Suppressor macrophage treated with lipopolysaccharide for 4 hours (primary cell): Measurements from ENCODE around the gene ADAMTSL1.

Source experiments
- DNase-seq: peaks from one replicate; pipeline ENCODE4 v3.0.0-alpha.2; 2020

Gene ADAMTSL1

GRCh38 chr9:18673179-18673578 is 199.2 kb downstream of the ADAMTSL1 start:
- DNase-seq = no peak

DNA sequence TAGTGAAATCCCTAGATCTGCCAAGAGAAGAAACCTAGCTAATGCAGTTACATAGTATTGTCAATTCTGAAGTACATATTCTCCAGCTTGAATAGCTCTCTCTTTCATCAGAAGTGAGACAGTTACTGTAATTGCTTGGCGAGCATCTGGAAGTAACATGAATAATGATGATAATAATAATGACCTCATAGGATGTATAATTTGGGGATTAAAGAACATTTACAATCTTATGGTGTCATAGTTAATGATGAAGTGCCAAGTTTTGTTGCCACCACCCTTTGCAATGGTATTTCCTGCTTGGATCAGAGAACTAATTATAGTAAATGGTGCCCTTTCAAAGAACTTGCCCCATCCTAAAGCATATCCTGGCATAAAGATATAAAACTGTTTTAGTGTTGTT is 201.4 kb downstream of the ADAMTSL1 start:
- no peak for DNase-seq

DNA sequence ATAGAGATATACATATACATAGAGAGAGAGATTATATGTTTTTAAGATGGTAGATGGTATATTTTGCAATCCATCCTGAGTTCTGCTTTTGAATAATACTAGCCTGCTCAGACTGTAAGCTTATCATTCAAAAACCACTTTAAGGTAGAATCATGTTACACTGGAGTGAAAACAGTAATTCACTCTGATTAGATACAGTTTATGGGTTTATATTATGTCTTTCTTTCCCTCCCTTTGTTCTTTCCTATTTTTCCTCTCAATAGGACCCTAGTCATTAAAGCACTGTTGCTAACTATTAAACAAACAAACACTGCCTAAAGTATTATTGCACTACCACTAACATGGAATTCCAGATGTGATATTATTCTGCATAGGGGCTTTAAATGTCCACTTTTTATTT is 202.0 kb downstream of the ADAMTSL1 start:
- DNase-seq = no peak

DNA sequence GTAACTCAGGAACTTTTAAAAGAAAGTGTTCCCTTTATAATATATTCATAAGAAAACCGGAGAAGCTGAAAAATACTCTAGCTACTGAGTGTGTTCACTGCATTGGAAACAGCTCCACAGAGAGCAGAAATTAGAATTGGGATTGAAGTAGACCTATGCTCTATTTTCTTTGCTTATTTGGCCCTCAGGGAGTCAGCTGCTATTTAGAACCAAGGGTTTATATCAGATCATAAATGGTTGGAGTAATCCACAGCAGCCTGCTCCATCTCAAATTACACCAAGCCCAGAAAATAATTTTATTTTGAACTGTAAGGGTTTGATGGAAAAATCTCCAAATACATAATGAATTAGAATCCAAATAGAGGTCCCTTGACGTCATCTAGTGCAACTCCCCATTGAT is 202.6 kb downstream of the ADAMTSL1 start:
- no peak for DNase-seq

- DNase-seq = no peak
These were observed 205.1 kb downstream of the ADAMTSL1 start for GRCh38 chr9:18678821-18679590.

DNA sequence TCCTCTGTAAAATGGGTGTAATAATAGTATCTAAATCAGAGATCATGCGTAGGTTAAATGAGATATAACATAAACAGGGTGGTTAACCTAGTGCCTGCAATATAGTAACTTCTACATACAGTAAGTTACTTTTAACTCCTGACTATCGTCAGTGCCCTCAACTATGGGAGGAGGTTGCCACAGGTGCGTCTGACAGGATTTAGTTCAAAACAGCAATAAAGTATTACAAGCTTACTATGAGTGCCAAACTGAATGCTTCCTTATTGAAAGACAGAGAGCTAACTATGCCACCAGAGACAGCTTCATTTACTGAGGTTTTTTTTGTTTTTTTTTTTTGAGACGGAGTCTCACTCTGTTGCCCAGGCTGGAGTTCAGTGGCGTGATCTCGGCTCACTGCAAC is 209.0 kb downstream of the ADAMTSL1 start:
- no peak for DNase-seq

DNA sequence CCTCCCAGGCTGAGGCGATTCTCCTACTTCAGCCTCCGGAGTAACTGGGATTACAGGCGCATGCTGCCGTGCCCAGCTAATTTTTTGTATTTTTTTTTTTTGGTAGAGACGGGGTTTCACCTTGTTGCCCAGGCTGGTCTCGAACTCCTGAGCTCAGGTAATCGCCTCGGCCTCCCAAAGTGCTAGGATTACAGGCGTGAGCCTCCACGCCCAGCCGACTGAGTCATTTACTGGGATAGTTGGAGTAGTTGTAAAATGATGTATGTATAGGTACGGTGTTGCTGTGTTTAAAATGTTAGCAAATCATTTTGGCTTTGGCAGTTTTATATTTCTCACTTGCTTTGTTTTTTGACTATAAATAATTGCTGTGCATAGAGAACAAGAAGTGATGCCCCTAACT is 209.4 kb downstream of the ADAMTSL1 start:
- no peak for DNase-seq

DNA sequence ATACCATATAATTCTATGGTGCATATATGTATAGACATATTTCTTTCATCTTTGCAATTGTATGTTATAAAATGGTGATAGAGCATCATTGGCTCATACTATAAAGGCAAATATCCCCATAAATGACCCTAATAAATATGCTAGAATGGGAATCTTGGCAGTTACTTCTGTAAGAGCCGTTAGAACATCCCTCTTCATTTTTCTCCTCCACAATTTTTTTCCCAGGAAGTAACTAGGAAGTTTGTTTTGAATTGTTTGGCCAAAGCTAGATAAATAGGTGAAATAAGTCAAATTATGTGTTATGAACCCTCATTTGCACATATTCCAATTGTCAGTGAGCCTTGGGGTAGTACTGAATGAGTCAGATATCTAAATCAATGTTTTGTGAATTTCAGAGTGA is 209.9 kb downstream of the ADAMTSL1 start:
- DNase-seq = no peak

- DNase-seq = no peak
These were observed 210.8 kb downstream of the ADAMTSL1 start for GRCh38 chr9:18684593-18685317.

- DNase-seq = no peak
These were observed 214.9 kb downstream of the ADAMTSL1 start for GRCh38 chr9:18688581-18689565.

DNA sequence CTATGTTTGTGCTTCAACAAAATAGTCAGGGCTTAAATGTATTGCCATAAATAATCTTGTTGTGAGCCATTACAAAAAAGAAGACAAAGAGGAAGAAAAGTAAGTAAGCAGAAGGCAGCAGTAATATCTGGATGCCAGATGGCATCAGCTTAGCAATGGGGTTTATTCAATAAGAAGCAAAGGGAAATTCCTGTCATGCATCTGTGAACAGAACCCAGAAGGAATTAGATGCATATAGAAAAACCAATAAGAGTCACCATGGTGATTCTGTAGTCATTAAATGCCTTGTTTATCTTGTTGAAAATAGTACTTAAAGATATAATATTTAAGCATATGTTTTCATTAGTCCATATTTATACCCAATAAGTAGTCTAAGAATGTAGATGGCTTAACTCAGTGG is 216.0 kb downstream of the ADAMTSL1 start:
- no peak for DNase-seq

DNA sequence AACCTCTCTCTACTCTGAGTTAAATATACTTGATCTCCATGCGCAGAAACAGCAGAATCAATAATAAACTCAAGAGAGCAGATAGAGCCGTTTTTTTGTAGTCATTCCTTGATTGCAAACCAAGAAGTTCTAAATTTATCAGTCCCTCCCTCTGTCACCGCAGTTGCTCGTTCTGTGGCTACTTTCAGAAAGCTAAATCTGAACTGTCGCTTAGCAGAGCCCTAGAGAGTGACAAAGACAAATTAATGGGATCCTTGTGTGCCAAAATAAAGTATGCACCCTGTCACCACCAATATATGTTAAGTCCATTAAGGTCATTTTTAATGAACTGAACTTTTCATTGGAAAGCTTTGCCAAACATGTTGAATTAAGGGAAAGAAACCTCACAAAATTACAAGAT is 218.3 kb downstream of the ADAMTSL1 start:
- DNase-seq = no peak

- no peak for DNase-seq
These were observed 219.0 kb downstream of the ADAMTSL1 start for GRCh38 chr9:18692962-18693361.

- no peak for DNase-seq
These were observed 221.2 kb downstream of the ADAMTSL1 start for GRCh38 chr9:18694959-18695668.

- no peak for DNase-seq
These were observed 225.0 kb downstream of the ADAMTSL1 start for GRCh38 chr9:18698992-18699391.

DNA sequence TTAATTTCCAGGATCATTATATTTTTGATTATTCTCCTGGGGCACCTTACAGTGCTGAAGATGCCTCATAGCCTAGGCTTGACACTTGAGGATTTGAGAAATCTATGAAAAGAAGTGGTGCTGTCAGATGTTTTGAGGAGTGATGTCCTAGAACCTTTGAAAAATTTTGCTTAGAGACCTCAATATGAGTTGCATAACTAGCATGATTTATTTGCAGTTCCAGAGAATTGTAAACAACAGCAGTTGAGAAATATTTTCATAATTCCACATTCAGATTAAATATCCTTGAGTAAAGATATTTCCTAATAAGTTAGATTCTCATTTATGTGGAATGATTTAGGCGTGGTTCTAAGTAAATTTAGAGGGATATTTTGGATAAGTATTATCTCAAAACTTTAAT is 225.8 kb downstream of the ADAMTSL1 start:
- DNase-seq = no peak

- DNase-seq = no peak
These were observed 226.8 kb downstream of the ADAMTSL1 start for GRCh38 chr9:18700714-18701113.

GRCh38 chr9:18703151-18703900 is 229.4 kb downstream of the ADAMTSL1 start:
- DNase-seq = no peak

DNA sequence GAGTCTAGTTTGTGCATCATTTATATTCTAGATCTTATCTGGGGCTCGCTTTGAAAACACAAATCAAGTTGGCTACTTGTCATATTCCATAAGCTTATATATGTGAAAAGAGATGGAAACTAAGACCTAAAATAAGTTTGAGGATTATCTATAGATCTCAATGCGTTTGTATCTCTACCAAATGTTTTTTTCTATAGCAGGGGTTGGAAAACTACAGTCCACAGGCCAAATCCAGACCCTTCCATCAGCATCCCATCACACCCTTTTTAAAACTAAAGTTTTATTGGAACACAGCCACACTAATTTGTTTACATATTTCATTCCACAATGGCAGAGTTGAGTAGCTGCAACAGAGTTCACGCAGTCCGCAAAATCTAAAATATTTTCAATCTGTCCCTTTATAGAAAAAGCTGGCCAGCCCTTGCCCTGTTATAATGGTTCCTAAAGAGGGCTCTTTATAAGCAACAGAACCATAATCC is 230.0 kb downstream of the ADAMTSL1 start:
- DNase-seq = no peak

GRCh38 chr9:18705796-18706392 is 231.9 kb downstream of the ADAMTSL1 start:
- DNase-seq = no peak

GRCh38 chr9:18706648-18707047 is 232.7 kb downstream of the ADAMTSL1 start:
- DNase-seq = no peak
